Ectodermal cell (in vitro differentiated cells): ENCODE measurements around the gene GPC5.

Experiments
- H3K27ac ChIP-seq: 2 replicates; pipeline ENCODE4 v1.7.0; 2013; ENCODE audit warnings: mild to moderate bottlenecking, low read depth, low read length; ENCODE audit not compliant: insufficient read depth, poor library complexity, severe bottlenecking
- H3K27me3 ChIP-seq: 2 replicates; pipeline ENCODE4 v1.7.0; 2013; ENCODE audit warnings: mild to moderate bottlenecking, low read length; ENCODE audit not compliant: insufficient read depth, control insufficient read depth, poor library complexity, severe bottlenecking
- H3K36me3 ChIP-seq: one replicate; pipeline ENCODE4 v1.7.0; 2013; ENCODE audit warnings: low read length; ENCODE audit not compliant: control insufficient read depth, insufficient read depth
- H3K4me1 ChIP-seq: one replicate; pipeline ENCODE4 v1.7.0; 2013; ENCODE audit warnings: low read length; ENCODE audit not compliant: control insufficient read depth, insufficient read depth
- H3K4me3 ChIP-seq: 2 replicates; pipeline ENCODE4 v1.7.0; 2013; ENCODE audit warnings: low read depth, low read length, control low read depth; ENCODE audit not compliant: insufficient read depth
- H3K9me3 ChIP-seq: 2 replicates; pipeline ENCODE4 v1.7.0; 2013; ENCODE audit warnings: mild to moderate bottlenecking, low read length, moderate library complexity; ENCODE audit not compliant: control insufficient read depth
- WGBS, 2 experiments: methylation state at CpG; one replicate each; pipeline ENCODE4 v1.1.7; 2013; ENCODE audit warnings: missing lambda C conversion rate in 2 of 2; 5-methylcytosine and 5-hydroxymethylcytosine counted together

Gene GPC5

DNA sequence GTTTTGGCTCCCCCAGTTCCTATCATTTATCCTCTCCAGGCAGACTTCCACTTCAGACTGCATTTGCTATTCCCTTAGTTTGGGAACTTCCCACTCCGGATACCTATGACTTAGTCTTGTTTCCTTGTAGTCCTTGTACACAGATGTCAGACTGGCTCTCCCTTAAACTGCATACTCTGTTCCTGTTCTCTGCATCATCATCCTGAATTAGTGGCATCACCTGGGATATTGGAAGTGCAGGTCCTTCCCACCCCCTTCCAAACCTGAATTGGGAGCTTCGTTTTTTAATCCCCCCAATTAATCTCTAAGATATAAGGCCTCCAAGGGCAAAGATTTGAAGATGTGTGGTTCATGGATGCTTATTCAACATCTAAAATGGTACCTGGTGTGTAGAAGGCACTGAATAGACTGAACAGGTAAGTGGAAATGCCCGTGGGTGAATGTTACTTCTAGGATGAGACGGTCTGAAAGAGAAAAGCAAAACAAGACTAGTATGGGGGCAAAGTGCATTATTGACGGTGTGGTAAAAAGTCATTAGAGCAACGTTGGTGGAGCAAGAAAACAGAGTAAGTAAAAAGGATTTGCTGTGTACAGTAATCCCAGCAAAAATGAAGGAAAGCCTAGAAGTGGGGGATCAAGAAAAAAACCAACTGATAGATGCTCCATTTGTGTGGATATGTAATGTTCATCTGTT, 41.4 kb upstream of the GPC5 start:
- WGBS, 2 experiments = 91% methylated on average over 5 to 6 of the region's 6 CpGs
- Histone ChIP-seq H3K36me3 (peaks cover 34% of the 10 kb centered on the region), H3K4me3 (no peak overlapping the region), H3K9me3 (no peaks in the 10 kb centered on the region), H3K27me3 (no peaks in the 10 kb centered on the region), H3K27ac (no peak overlapping the region), H3K4me1 (peaks cover 5% of the 10 kb centered on the region)

DNA sequence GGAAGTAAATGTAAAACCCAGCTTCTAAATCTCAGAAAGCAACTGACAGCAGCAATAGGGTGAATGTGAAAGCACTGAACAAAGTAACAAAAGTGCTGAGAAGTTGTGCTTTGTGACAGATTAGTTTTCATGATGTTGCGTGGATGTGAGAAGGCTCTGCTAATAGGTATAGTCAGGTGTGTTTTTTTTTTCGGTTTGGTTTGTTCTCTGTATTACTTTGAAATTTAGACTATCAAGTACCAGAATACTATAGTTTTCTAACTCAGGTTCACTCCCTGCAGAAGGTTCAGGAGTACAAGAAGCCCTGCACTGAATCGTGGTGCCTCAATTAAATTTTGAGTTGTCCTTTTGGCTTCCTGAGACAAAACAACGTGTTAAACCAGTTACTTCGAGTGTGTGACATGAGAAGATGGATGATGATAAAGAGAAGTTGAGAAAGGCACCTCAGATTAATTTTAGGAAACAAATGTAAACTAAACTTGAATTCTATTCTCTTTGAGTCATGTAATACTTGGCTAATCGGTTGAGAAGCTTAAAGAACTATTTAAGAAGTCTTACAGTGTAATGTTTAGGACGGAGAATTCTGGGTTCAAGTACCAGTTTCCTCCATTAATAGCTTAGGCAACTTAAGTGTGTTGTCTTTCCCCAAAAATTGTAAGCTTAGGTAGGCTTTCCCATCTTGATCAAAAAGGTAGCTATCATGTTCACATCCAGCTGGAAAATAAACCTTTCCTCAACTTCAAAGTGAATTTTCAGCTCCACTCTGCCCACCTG, 40.6 kb upstream of the GPC5 start:
- Histone ChIP-seq H3K4me1 (no peaks in the 10 kb centered on the region), H3K36me3 (peaks cover 29% of the 10 kb centered on the region), H3K27me3 (no peaks in the 10 kb centered on the region), H3K27ac (no peak overlapping the region), H3K9me3 (no peaks in the 10 kb centered on the region), H3K4me3 (no peak overlapping the region)
- WGBS, 2 experiments = 92 to 93% methylated on average over 6 to 7 of the region's 7 CpGs

DNA sequence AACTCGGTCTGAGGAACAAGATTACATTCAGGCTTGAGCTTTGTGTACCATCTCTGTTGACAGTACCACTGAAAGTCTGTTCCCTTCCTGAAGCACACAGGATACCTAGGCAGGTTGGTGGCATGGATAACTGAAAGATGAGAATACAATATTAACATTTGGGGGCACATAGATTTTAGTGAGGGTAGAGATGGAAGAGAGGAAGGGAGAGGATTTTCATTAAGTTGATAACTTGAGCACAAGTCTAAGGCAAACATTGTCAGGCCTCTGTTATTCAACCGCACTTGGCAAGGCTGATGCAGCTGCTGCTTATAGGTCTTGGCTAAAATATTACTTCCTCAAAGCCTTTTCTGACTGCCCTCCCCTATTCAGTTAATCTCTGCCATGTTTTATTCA, 40.0 kb upstream of the GPC5 start:
- no peaks in the 10 kb centered on the region for H3K27me3 ChIP-seq
- H3K9me3 ChIP-seq = no peaks in the 10 kb centered on the region
- no peaks in the 10 kb centered on the region for H3K4me1 ChIP-seq
- no peak overlapping the region for H3K27ac ChIP-seq
- no peak overlapping the region for H3K4me3 ChIP-seq
- H3K36me3 ChIP-seq = peaks cover 23% of the 10 kb centered on the region
- WGBS, 2 experiments = 87 to 92% methylated on average over 2 of the region's 2 CpGs

DNA sequence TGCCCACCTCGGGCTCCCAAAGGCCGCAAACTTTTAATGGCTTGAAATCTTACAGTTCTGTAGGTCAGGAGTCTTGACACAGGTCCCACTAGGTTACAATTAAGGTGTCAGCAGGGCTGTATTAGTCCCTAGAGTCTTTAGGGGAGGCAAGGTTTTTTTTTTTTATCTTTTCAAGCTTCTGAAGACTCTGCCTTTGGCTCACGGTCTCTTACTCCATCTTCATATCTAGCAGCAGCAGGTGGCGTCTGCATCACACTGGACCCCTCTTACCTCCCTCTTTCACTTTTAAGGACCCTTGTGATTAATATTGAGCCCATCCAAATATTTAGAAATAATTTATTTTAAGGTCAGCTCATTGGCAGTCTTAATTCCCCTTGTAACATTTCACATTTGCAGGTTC, 39.3 kb upstream of the GPC5 start:
- Histone ChIP-seq H3K4me3 (no peak overlapping the region), H3K27ac (no peak overlapping the region), H3K27me3 (no peaks in the 10 kb centered on the region), H3K36me3 (peaks cover 18% of the 10 kb centered on the region), H3K4me1 (no peaks in the 10 kb centered on the region), H3K9me3 (no peaks in the 10 kb centered on the region)
- 85 to 88% methylated on average over 4 of the region's 4 CpGs for WGBS, 2 experiments

DNA sequence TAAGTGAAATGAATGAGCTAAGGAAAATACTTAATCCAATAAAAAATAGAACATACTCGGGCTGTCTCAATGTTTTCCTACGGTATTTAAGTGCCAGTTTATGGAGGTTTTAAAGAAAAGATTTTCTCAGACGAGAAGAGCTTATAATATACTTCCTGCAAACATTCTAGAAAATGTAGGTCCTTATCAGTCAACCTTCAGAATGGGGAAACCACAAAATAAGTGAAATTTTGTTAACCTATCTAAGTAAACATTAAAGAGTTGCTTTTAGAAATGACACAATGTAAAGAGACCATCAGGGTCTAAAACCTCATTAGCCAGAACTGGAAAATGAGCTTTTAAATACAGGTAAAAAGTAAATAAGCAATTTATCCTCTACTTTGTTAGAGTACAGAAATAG, 38.8 kb upstream of the GPC5 start:
- H3K9me3 ChIP-seq = no peaks in the 10 kb centered on the region
- H3K4me1 ChIP-seq = no peaks in the 10 kb centered on the region
- no peak overlapping the region for H3K4me3 ChIP-seq
- H3K36me3 ChIP-seq = peaks cover 13% of the 10 kb centered on the region
- whole genome bisulfite sequencing, 2 experiments = 95% methylated on average over 3 of the region's 3 CpGs; no CpG with 5 or more reads in 1 of the 2 experiments
- H3K27me3 ChIP-seq = no peaks in the 10 kb centered on the region
- H3K27ac ChIP-seq = no peak overlapping the region

DNA sequence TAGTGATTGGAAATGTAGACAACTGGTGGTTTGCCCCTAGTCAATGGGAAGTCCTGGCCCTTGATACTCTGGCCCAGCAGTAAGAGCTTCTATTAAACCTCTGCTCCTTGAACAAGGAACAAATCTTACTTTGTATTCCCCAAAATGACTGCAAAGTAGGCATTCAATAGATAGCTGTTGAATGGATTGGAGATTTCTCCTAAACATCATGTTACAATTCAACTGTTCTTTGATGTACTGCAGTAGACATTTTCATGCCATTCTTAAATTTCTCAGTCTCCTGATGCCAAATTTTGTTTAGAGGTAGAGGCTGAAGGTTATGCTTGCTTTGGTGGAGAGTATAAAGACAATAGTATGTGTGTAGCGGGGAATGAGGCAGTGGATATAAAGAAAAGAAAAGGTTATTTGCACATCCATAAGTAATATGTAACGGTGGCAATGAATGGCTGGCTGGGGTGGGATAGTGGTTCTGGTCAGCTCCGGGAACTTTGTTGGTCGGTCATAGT, 38.1 kb upstream of the GPC5 start:
- 91 to 92% methylated on average over 4 of the region's 4 CpGs for WGBS, 2 experiments
- Histone ChIP-seq H3K9me3 (no peaks in the 10 kb centered on the region), H3K4me3 (no peak overlapping the region), H3K4me1 (no peaks in the 10 kb centered on the region), H3K27ac (no peak overlapping the region), H3K27me3 (no peaks in the 10 kb centered on the region), H3K36me3 (peaks cover 6% of the 10 kb centered on the region)

DNA sequence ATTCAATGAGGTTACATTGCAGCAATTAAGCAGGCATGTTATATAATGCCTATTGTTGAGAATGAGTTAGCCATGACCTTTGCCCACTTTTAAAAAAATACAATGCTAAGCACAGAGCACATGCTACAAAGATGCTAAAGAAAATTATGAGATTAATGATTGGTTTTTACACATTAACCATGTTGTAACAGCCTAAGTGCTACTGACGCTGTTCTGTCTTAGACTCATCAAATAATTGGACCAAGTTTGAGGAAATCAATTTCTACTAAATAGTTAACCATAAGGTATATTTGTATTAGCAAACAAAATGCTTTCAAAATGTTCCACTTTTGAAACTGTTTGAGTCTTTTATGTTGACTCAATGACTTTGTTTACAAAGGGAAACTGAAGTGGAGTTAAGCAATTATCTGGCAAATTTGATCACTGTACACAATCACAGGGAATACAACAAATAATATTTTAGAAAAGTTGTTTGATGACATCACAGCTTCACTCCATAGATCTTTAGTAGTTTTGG, 36.6 kb upstream of the GPC5 start:
- H3K36me3 ChIP-seq = no peaks in the 10 kb centered on the region
- no peaks in the 10 kb centered on the region for H3K27me3 ChIP-seq
- H3K4me3 ChIP-seq = no peak overlapping the region
- H3K4me1 ChIP-seq = no peaks in the 10 kb centered on the region
- H3K27ac ChIP-seq = no peak overlapping the region
- H3K9me3 ChIP-seq = no peaks in the 10 kb centered on the region
- 83% methylated on average over 1 of the region's 1 CpG; no CpG with 5 or more reads in 1 of the 2 experiments for WGBS, 2 experiments

DNA sequence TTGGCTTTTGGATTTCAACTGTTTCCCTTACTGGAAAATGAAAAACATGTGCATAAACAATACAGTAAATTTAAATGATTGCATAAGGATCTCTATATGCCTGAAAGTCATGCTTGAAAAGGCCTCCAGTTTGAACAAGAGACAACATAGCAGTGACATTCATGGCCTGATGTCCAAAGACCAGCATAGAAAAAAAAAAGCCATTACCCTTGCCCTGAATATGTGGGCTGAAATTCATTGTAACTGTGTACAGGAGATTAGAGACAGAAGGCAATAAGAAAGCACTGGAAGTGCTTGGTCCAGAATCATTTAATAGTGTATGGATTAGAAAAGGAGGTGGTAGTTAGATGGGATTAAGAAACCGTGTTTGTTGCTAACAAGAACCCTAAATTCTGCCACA, 35.5 kb upstream of the GPC5 start:
- H3K27ac ChIP-seq = no peak overlapping the region
- H3K27me3 ChIP-seq = no peaks in the 10 kb centered on the region
- H3K36me3 ChIP-seq = no peaks in the 10 kb centered on the region
- H3K9me3 ChIP-seq = no peaks in the 10 kb centered on the region
- H3K4me3 ChIP-seq = no peak overlapping the region
- 81 to 89% methylated on average over 1 of the region's 1 CpG for WGBS, 2 experiments
- no peaks in the 10 kb centered on the region for H3K4me1 ChIP-seq

DNA sequence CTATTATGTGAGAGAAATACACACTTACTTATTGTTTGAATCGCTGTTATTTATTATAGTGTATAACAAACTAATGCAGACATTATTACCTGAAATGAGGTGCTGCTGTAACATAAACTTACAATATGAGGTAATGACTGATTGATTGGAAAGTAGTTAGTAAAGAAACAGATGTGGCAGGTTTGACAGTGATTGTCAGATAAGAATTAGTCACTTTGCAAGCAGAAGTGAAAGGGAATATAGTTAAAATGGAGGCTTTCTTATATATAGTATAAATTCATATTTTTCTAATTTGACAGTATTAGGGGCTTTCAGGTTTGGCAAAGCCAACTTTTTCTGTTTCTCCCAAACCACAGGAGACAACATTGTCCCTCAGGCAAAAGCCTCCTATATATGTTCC, 30.3 kb upstream of the GPC5 start:
- Histone ChIP-seq H3K27ac (no peak overlapping the region), H3K4me3 (no peak overlapping the region), H3K27me3 (no peaks in the 10 kb centered on the region), H3K9me3 (no peaks in the 10 kb centered on the region), H3K36me3 (no peaks in the 10 kb centered on the region), H3K4me1 (no peaks in the 10 kb centered on the region)
- WGBS, 2 experiments = 100% methylated on average over 1 of the region's 1 CpG; no CpG with 5 or more reads in 1 of the 2 experiments

DNA sequence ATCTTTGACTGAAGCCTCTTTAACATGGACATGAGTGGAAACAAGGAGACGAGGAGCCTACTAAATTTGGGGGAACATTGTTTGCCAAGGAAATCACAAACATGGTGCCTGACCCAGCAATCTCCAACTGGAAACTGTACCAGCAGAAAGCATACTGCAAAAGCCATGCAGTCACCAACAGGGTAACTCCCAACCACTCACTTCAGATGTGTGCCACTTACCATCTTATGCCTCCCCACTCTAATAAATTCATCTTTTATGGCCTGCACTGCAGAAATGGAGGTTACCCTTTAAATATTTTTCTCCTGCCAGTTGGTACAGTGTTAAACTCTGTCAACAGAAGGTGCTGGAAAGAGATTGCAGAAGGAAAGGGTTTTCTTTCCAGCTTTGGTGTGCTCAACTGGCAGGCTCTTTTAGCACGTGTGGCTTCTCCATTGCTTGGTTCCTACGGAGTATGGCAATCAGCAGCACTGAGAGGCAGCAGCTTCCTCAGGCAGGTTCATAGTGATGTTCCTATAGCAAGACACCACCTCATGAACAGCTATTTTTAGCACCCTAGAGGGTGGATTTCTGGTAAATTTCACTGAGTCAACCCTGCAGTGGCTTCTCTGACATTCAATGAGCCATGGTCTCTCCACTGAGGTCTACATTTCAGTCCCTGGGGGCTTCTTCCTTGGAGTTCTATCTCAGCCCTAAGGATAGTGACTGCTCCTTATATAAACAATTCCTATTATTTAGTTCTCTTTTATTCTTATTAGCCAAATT, 29.6 kb upstream of the GPC5 start:
- Histone ChIP-seq H3K27ac (no peak overlapping the region), H3K4me3 (no peak overlapping the region), H3K4me1 (no peaks in the 10 kb centered on the region), H3K9me3 (no peaks in the 10 kb centered on the region), H3K27me3 (no peaks in the 10 kb centered on the region), H3K36me3 (no peaks in the 10 kb centered on the region)
- 89 to 94% methylated on average over 3 of the region's 3 CpGs for WGBS, 2 experiments
